Memory B cell (primary cell): ENCODE results near the gene GOLGA8N.
"Not testable (repeated sequence)": the region's sequence is repeated elsewhere in the genome, so short reads cannot be mapped to it uniquely, and the experiment has no call there.

Experiments
- ATAC-seq: fragments of 150-1000 bp; cut with Tn5 transposase; 2 replicates; pipeline ENCODE4 v1.10.0; 2021; ENCODE audit warnings: low read depth, mild to moderate bottlenecking, moderate library complexity
- DNase-seq, 2 donors: peaks; one replicate each; pipeline ENCODE4 v3.0.0; 2022; ENCODE audit warnings: low spot score in 2 of 2
- H3K27ac Mint-ChIP-seq: one replicate; pipeline ENCODE4 v1.8.0; 2022; ENCODE audit warnings: mild to moderate bottlenecking, moderate library complexity, mixed read lengths
- H3K27me3 Mint-ChIP-seq: one replicate; pipeline ENCODE4 v1.8.0; 2022; ENCODE audit warnings: mixed read lengths
- H3K36me3 Mint-ChIP-seq: one replicate; pipeline ENCODE4 v1.8.0; 2022; ENCODE audit warnings: mild to moderate bottlenecking, mixed read lengths
- H3K4me1 Mint-ChIP-seq: one replicate; pipeline ENCODE4 v1.8.0; 2022; ENCODE audit warnings: mixed read lengths
- H3K4me3 Mint-ChIP-seq: one replicate; pipeline ENCODE4 v1.8.0; 2022; ENCODE audit warnings: mild to moderate bottlenecking, moderate library complexity, mixed read lengths
- H3K9me3 Mint-ChIP-seq: one replicate; pipeline ENCODE4 v1.8.0; 2022; ENCODE audit warnings: mixed read lengths

Gene GOLGA8N

GRCh38 chr15:32593151-32593550, at the start of gene GOLGA8N:
Gene GOLGA8N, plus strand, starts transcription at chr15:32593456.
- not testable (repeated sequence) for H3K9me3 Mint-ChIP-seq, H3K4me3 Mint-ChIP-seq, H3K27ac Mint-ChIP-seq, H3K4me1 Mint-ChIP-seq, DNase-seq, ATAC-seq, H3K36me3 Mint-ChIP-seq, H3K27me3 Mint-ChIP-seq

GRCh38 chr15:32543456-32543855, 49.8 kb upstream of the GOLGA8N start:
- H3K4me3 Mint-ChIP-seq, H3K9me3 Mint-ChIP-seq, H3K27ac Mint-ChIP-seq, ATAC-seq, DNase-seq, H3K36me3 Mint-ChIP-seq, H3K27me3 Mint-ChIP-seq, H3K4me1 Mint-ChIP-seq: not testable (repeated sequence)

GRCh38 chr15:32545129-32545528, 48.1 kb upstream of the GOLGA8N start:
- not testable (repeated sequence) for H3K9me3 Mint-ChIP-seq, H3K27me3 Mint-ChIP-seq, DNase-seq, H3K4me1 Mint-ChIP-seq, H3K4me3 Mint-ChIP-seq, H3K36me3 Mint-ChIP-seq, ATAC-seq, H3K27ac Mint-ChIP-seq

GRCh38 chr15:32554587-32554986, 38.7 kb upstream of the GOLGA8N start:
- not testable (repeated sequence) for DNase-seq, H3K36me3 Mint-ChIP-seq, ATAC-seq, H3K4me3 Mint-ChIP-seq, H3K9me3 Mint-ChIP-seq, H3K27ac Mint-ChIP-seq, H3K27me3 Mint-ChIP-seq, H3K4me1 Mint-ChIP-seq

- H3K9me3 Mint-ChIP-seq, H3K36me3 Mint-ChIP-seq, H3K4me3 Mint-ChIP-seq, H3K27me3 Mint-ChIP-seq, H3K4me1 Mint-ChIP-seq, DNase-seq, H3K27ac Mint-ChIP-seq, ATAC-seq: not testable (repeated sequence)
Observed at GRCh38 chr15:32562198-32562597, 31.1 kb upstream of the GOLGA8N start.

- ATAC-seq, H3K27ac Mint-ChIP-seq, H3K36me3 Mint-ChIP-seq, H3K9me3 Mint-ChIP-seq, H3K4me1 Mint-ChIP-seq, H3K27me3 Mint-ChIP-seq, DNase-seq, H3K4me3 Mint-ChIP-seq: not testable (repeated sequence)
Observed at GRCh38 chr15:32568988-32569387, 24.3 kb upstream of the GOLGA8N start.

GRCh38 chr15:32578482-32578881, 14.8 kb upstream of the GOLGA8N start:
- H3K27me3 Mint-ChIP-seq, DNase-seq, H3K4me1 Mint-ChIP-seq, H3K36me3 Mint-ChIP-seq, H3K27ac Mint-ChIP-seq, H3K9me3 Mint-ChIP-seq: not testable (repeated sequence)
- peak; percentile 51 for ATAC-seq
- peak overlapping the region; percentile 76 for H3K4me3 Mint-ChIP-seq

- H3K27me3 Mint-ChIP-seq, ATAC-seq, H3K4me1 Mint-ChIP-seq, H3K27ac Mint-ChIP-seq, H3K36me3 Mint-ChIP-seq, H3K4me3 Mint-ChIP-seq, DNase-seq, H3K9me3 Mint-ChIP-seq: not testable (repeated sequence)
Observed at GRCh38 chr15:32585844-32586243, 7.4 kb upstream of the GOLGA8N start.

- H3K27ac Mint-ChIP-seq, H3K4me1 Mint-ChIP-seq, H3K9me3 Mint-ChIP-seq, H3K4me3 Mint-ChIP-seq, ATAC-seq, DNase-seq, H3K36me3 Mint-ChIP-seq, H3K27me3 Mint-ChIP-seq: not testable (repeated sequence)
Observed at GRCh38 chr15:32609518-32609917, 16.3 kb downstream of the GOLGA8N start.

- ATAC-seq, H3K27me3 Mint-ChIP-seq, H3K4me1 Mint-ChIP-seq, DNase-seq, H3K27ac Mint-ChIP-seq, H3K4me3 Mint-ChIP-seq, H3K9me3 Mint-ChIP-seq, H3K36me3 Mint-ChIP-seq: not testable (repeated sequence)
Observed at GRCh38 chr15:32610719-32611118, 17.5 kb downstream of the GOLGA8N start.

- peaks cover 13% of the 10 kb centered on the region for H3K4me1 Mint-ChIP-seq
Observed at GRCh38 chr15:32614712-32615050, 21.4 kb downstream of the GOLGA8N start.

GRCh38 chr15:32615051-32615870, 22.0 kb downstream of the GOLGA8N start, which contains the start of gene ARHGAP11A:
Gene ARHGAP11A, plus strand, starts transcription at chr15:32615504. Its CDS starts 708 bp downstream, at chr15:32616212.
- H3K27me3 Mint-ChIP-seq, H3K9me3 Mint-ChIP-seq, H3K36me3 Mint-ChIP-seq: not testable (repeated sequence)
- Mint-ChIP-seq H3K27ac (peak within 1 kb of the TSS; percentile 91), H3K4me3 (peak within 1 kb of the TSS; percentile 93), H3K4me1 (peaks cover 13% of the 10 kb centered on the region)
- peak; percentile 74 for DNase-seq
- ATAC-seq = peak; percentile 84

More at GRCh38 chr15:32614712-32615050, 21.4 kb downstream of the GOLGA8N start:
- not testable (repeated sequence) for DNase-seq, H3K9me3 Mint-ChIP-seq, H3K27me3 Mint-ChIP-seq, ATAC-seq, H3K36me3 Mint-ChIP-seq
- Mint-ChIP-seq H3K4me3 (peak overlapping the region; percentile 91), H3K27ac (peak overlapping the region; percentile 91)

GRCh38 chr15:32615871-32616426, 22.7 kb downstream of the GOLGA8N start:
- H3K4me1 Mint-ChIP-seq = peaks cover 11% of the 10 kb centered on the region
- H3K27me3 Mint-ChIP-seq, H3K9me3 Mint-ChIP-seq, H3K36me3 Mint-ChIP-seq: not testable (repeated sequence)
- ATAC-seq (peak; percentile 5), DNase-seq (peak in 1 of 2 donors; percentile 16)
- H3K4me3 Mint-ChIP-seq = peak overlapping the region; percentile 91
- H3K27ac Mint-ChIP-seq = peak overlapping the region; percentile 91

GRCh38 chr15:32636410-32636809, 43.2 kb downstream of the GOLGA8N start:
- peaks cover 6% of the 10 kb centered on the region for H3K36me3 Mint-ChIP-seq
- ATAC-seq (peak; percentile 32), DNase-seq (no peak)
- H3K4me3 Mint-ChIP-seq = no peak overlapping the region
- H3K9me3 Mint-ChIP-seq = no peaks in the 10 kb centered on the region
- peaks cover 16% of the 10 kb centered on the region for H3K4me1 Mint-ChIP-seq
- peaks cover 2% of the 10 kb centered on the region for H3K27me3 Mint-ChIP-seq
- no peak overlapping the region for H3K27ac Mint-ChIP-seq
